Measurements from ENCODE around the gene LRP1B. TPM values are rescaled to one million over a fixed set of nuclear protein-coding genes. Genes with fewer than 3 reads are reported as not detected.

The LRP1B gene
- total RNA-seq, 4 donors from 2014 or later, result 3.3 to 11.1 (median 4.6) TPM

DNA sequence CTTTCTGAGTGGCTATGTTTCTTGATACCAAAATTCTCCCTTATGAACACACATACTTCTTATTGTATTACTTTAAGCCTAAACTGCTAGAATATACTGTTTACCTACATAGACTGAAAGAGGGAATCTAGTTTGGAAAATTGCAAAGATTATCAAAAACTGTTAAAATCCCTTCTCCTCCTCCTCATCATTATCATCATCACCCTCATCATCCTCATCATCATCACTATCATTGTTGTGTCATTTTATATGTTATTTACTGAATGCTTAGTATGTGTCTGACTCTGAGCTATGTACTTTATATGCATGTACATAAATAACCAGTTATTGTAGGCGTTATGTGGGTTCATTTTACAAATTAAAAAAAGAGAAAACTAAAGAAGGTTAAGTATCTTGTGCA lies 19.6 kb upstream of the LRP1B start:
- TF ChIP-seq, protein P1, sequence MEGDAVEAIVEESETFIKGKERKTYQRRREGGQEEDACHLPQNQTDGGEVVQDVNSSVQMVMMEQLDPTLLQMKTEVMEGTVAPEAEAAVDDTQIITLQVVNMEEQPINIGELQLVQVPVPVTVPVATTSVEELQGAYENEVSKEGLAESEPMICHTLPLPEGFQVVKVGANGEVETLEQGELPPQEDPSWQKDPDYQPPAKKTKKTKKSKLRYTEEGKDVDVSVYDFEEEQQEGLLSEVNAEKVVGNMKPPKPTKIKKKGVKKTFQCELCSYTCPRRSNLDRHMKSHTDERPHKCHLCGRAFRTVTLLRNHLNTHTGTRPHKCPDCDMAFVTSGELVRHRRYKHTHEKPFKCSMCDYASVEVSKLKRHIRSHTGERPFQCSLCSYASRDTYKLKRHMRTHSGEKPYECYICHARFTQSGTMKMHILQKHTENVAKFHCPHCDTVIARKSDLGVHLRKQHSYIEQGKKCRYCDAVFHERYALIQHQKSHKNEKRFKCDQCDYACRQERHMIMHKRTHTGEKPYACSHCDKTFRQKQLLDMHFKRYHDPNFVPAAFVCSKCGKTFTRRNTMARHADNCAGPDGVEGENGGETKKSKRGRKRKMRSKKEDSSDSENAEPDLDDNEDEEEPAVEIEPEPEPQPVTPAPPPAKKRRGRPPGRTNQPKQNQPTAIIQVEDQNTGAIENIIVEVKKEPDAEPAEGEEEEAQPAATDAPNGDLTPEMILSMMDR (IDR thresholded peaks at IDR 0.05 in 4 of 5, conservative IDR thresholded peaks at IDR 0.05 in 1 of 5), result no peak
- TF ChIP-seq POLR2A (IDR thresholded peaks at IDR 0.05), result no peak
- Histone ChIP-seq H3K9me3 (no peaks in the 10 kb centered on the region), H3K4me3 (no peak overlapping the region), H3K36me3 (no peaks in the 10 kb centered on the region), H3K4me1 (no peaks in the 10 kb centered on the region), H3K27ac (no peak overlapping the region), H3K27me3 (no peaks in the 10 kb centered on the region)
- ATAC-seq (no peak), DNase-seq (no peak)
- in situ Hi-C loops (cut with MboI; ENCODE audit: low sequenced_read_pairs in 4 of 4), result no loop called here
- intact Hi-C loops (cut with DNase I; ENCODE audit: low total_unique reads), result no loop called here

DNA sequence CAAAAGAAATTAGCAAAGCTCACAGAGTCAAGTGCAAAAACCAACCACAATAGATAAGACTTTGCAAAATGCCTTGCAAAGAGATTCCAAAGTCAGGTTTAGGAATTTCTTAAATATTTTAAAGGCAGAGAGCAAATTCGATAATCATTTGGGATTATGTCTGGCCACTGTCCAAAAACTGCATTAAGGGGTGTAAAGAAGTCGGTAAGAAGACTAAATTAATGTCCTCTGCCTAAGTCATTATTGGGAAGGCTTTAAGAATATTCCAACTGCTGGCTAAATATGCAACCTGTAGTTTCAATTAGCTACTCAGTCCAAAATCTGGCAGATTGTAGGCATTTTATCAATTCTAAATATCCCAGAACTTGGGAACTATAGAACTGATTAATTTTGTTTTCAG lies 13.7 kb upstream of the LRP1B start:
- in situ Hi-C loops (cut with MboI; ENCODE audit: low sequenced_read_pairs in 4 of 4), result no loop called here
- H3K4me3 ChIP-seq, result no peak overlapping the region
- no peak overlapping the region for H3K27ac ChIP-seq
- no peaks in the 10 kb centered on the region for H3K9me3 ChIP-seq
- H3K36me3 ChIP-seq, result no peaks in the 10 kb centered on the region
- H3K27me3 ChIP-seq, result no peaks in the 10 kb centered on the region
- TF ChIP-seq POLR2A (IDR thresholded peaks at IDR 0.05), result no peak
- TF ChIP-seq, protein P1 (IDR thresholded peaks at IDR 0.05 in 4 of 5, conservative IDR thresholded peaks at IDR 0.05 in 1 of 5), result no peak
- DNase-seq, result no peak
- intact Hi-C loops (cut with DNase I; ENCODE audit: low total_unique reads), result no loop called here
- ATAC-seq, result no peak
- H3K4me1 ChIP-seq, result no peaks in the 10 kb centered on the region

DNA sequence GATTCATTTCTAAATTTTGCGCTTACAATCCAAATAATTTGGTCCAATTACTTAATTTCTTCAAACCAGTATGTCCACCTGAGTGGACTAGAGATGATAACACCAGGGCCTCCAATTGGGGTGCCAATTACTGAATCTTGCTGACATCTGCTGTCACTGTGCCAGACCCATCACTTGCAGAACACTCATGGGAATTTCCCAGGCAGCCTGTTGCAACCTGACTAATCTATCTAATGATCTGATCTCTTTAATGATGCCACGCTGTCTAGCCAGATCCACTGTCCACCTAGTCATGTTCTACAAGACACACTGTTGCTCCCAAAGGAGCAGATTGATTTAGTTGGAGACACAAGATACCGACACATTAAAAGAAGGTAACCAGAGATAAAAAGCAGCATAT lies 11.8 kb upstream of the LRP1B start:
- H3K4me1 ChIP-seq, result no peaks in the 10 kb centered on the region
- DNase-seq (no peak), ATAC-seq (no peak)
- no peak overlapping the region for H3K27ac ChIP-seq
- no peaks in the 10 kb centered on the region for H3K9me3 ChIP-seq
- TF ChIP-seq POLR2A (IDR thresholded peaks at IDR 0.05), result no peak
- TF ChIP-seq, protein P1 (IDR thresholded peaks at IDR 0.05 in 4 of 5, conservative IDR thresholded peaks at IDR 0.05 in 1 of 5), result no peak
- no peak overlapping the region for H3K4me3 ChIP-seq
- intact Hi-C loops (cut with DNase I; ENCODE audit: low total_unique reads) (no loop called here), in situ Hi-C loops (cut with MboI; ENCODE audit: low sequenced_read_pairs in 4 of 4) (no loop called here)
- H3K27me3 ChIP-seq, result no peaks in the 10 kb centered on the region
- H3K36me3 ChIP-seq, result no peaks in the 10 kb centered on the region

DNA sequence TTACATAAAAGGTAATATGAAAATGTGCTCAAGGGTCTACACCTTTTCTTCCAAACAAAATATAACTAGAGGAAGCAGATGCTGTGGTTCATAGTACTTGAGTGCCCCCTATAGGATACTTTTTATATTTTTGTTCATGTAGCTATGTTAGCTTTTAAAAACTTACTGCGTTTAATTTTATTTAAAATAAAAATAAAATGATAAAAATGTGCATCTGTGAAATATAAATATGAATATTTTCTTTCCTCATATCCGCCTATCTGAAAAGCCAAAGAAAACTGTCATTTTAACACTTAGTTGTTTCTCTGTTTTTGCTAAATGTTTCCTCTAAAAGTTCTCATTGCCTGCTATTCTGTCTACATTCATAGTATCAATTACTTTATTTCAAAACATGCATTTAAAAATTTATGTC lies 9.6 kb upstream of the LRP1B start:
- intact Hi-C loops (cut with DNase I; ENCODE audit: low total_unique reads), result no loop called here
- Histone ChIP-seq H3K27ac (no peak overlapping the region), H3K36me3 (no peaks in the 10 kb centered on the region), H3K4me3 (no peak overlapping the region), H3K4me1 (no peaks in the 10 kb centered on the region), H3K27me3 (no peaks in the 10 kb centered on the region), H3K9me3 (no peaks in the 10 kb centered on the region)
- TF ChIP-seq POLR2A (IDR thresholded peaks at IDR 0.05), result no peak
- TF ChIP-seq, protein P1 (IDR thresholded peaks at IDR 0.05 in 4 of 5, conservative IDR thresholded peaks at IDR 0.05 in 1 of 5), result peak in 3 of 5 experiments; percentile 23 to 48 (median 45)
- ATAC-seq (no peak), DNase-seq (no peak)
- in situ Hi-C loops (cut with MboI; ENCODE audit: low sequenced_read_pairs in 4 of 4), result no loop called here

DNA sequence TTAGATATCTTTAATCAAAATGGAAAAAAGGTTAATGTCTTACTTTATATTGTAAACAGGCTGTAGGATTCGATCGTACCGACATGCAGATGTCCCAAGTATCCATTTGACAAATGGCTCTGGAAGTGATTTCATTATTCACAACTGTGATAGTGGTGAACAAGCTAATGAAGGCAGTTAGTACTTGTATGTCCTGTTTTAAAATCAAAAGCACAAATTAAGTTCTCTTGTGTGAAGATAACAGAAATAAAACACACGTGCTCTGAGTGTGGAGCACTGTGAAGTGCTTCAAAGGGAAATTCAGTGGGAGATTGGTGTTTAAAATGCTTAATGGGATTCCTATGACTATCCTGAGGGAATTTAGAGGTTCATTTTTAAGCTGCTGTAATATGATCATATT lies 8.6 kb upstream of the LRP1B start:
- intact Hi-C loops (cut with DNase I; ENCODE audit: low total_unique reads), result no loop called here

More for the DNA sequence above, 8.6 kb upstream of the LRP1B start:
- Histone ChIP-seq H3K27ac (no peak overlapping the region), H3K36me3 (no peaks in the 10 kb centered on the region), H3K27me3 (no peaks in the 10 kb centered on the region), H3K4me3 (no peak overlapping the region), H3K4me1 (no peaks in the 10 kb centered on the region), H3K9me3 (no peaks in the 10 kb centered on the region)
- in situ Hi-C loops (cut with MboI; ENCODE audit: low sequenced_read_pairs in 4 of 4), result no loop called here
- DNase-seq (no peak), ATAC-seq (no peak)
- TF ChIP-seq, protein P1 (IDR thresholded peaks at IDR 0.05 in 4 of 5, conservative IDR thresholded peaks at IDR 0.05 in 1 of 5), result no peak
- TF ChIP-seq POLR2A (IDR thresholded peaks at IDR 0.05), result no peak
